Esophagus muscularis mucosa (tissue), 4 donors: ENCODE measurements around the gene TADA3. TPM values are rescaled to one million over a fixed set of nuclear protein-coding genes. Genes with fewer than 3 reads are reported as not detected.
"Not testable (repeated sequence)": the region's sequence is repeated elsewhere in the genome, so short reads cannot be mapped to it uniquely, and the experiment has no call there.

Experiments
- DNase-seq: peaks from one replicate; pipeline ENCODE4 v3.0.0-alpha.2; 2017; ENCODE audit errors: extremely low spot score
- H3K27ac ChIP-seq, 4 donors: fragments of 200-600 bp; sonication (generic); replicated peaks in 1 of 4; 1 replicate in 3 of 4; 2 replicates in 1 of 4; pipeline ENCODE4 v1.5.1; 2016 to 2019; ENCODE audit warnings: mild to moderate bottlenecking in 1 of 4
- H3K27me3 ChIP-seq, 4 donors: fragments of 200-600 bp; sonication (generic); one replicate each; pipeline versions ENCODE4 v1.5.1 to v1.6.0; 2016 to 2019
- H3K36me3 ChIP-seq, 4 donors: fragments of 200-600 bp; sonication (generic); one replicate each; pipeline ENCODE4 v1.5.1; 2016 to 2019
- H3K4me1 ChIP-seq, 4 donors: fragments of 200-600 bp; sonication (generic); one replicate each; pipeline ENCODE4 v1.5.1; 2016 to 2019
- H3K4me3 ChIP-seq, 4 donors: fragments of 200-600 bp; sonication (generic); 1 replicate in 2 of 4; 2 replicates in 2 of 4; pipeline ENCODE4 v1.5.1; 2016 to 2019; ENCODE audit warnings: mild to moderate bottlenecking in 4 of 4, moderate library complexity in 1 of 4
- H3K9me3 ChIP-seq, 4 donors: fragments of 200-600 bp; sonication (generic); 1 replicate in 3 of 4; 2 replicates in 1 of 4; pipeline ENCODE4 v1.5.1; 2016 to 2019
- EP300 ChIP-seq: sonication (generic); formaldehyde crosslinking; IDR thresholded peaks from one replicate; pipeline ENCODE4 v1.6.1; 2017; ENCODE audit warnings: antibody characterized with exemption
- POLR2A ChIP-seq: fragments of 450-650 bp; IDR thresholded peaks from one replicate; pipeline ENCODE4 v1.6.1; 2017; ENCODE audit warnings: antibody characterized with exemption, moderate library complexity, mild to moderate bottlenecking, low read depth
- POLR2AphosphoS5 ChIP-seq, 2 donors: sonication (generic); formaldehyde crosslinking; IDR thresholded peaks; one replicate each; pipeline ENCODE4 v1.6.1; 2017; ENCODE audit warnings: antibody characterized with exemption in 2 of 2
- WGBS: methylation state at CpG from one replicate; pipeline ENCODE4 v1.1.5; 2018; 5-methylcytosine and 5-hydroxymethylcytosine counted together
- intact Hi-C: fragments of 100-400 bp; cut with DNase I; formaldehyde crosslinking; loops from one replicate; pipeline ENCODE4 v1.15.1; 2023
- total RNA-seq, 4 donors: library from RNA; depleted of rRNA; stranded (reverse); fragments of >200 nt; gene quantifications; one replicate each; pipeline versions ENCODE4 v1.1.0 to v1.2.1, GENCODE V29; 2016
- TF ChIP-seq, protein P1 (sequence below), 3 experiments: fragments of 200-600 bp in 2 of 3; fragments of 450-650 bp in 1 of 3; sonication (generic) in 2 of 3; IDR thresholded peaks; one replicate each; pipeline ENCODE4 v1.5.1; 2017 to 2019; ENCODE audit warnings: antibody characterized with exemption in 3 of 3, mild to moderate bottlenecking in 2 of 3, moderate library complexity in 1 of 3

Gene TADA3
- total RNA-seq, 4 donors from 2014 or later = 64.4 to 80.9 (median 74.6) TPM

- H3K4me3 ChIP-seq = no peak overlapping the region
- DNase-seq = no peak
- peaks cover 3 to 26% (median 10%) of the 10 kb centered on the region in 4 donors for H3K4me1 ChIP-seq
- no peaks in the 10 kb centered on the region for H3K9me3 ChIP-seq
- 86% methylated on average over 5 of the region's 6 CpGs for WGBS
- peaks cover 26 to 53% (median 45%) of the 10 kb centered on the region in 4 donors for H3K36me3 ChIP-seq
- intact Hi-C loops = no loop called here
- TF ChIP-seq EP300 (no peak), POLR2AphosphoS5 (IDR thresholded peaks at IDR 0.05) (no peak), POLR2A (no peak)
- TF ChIP-seq, protein P1, sequence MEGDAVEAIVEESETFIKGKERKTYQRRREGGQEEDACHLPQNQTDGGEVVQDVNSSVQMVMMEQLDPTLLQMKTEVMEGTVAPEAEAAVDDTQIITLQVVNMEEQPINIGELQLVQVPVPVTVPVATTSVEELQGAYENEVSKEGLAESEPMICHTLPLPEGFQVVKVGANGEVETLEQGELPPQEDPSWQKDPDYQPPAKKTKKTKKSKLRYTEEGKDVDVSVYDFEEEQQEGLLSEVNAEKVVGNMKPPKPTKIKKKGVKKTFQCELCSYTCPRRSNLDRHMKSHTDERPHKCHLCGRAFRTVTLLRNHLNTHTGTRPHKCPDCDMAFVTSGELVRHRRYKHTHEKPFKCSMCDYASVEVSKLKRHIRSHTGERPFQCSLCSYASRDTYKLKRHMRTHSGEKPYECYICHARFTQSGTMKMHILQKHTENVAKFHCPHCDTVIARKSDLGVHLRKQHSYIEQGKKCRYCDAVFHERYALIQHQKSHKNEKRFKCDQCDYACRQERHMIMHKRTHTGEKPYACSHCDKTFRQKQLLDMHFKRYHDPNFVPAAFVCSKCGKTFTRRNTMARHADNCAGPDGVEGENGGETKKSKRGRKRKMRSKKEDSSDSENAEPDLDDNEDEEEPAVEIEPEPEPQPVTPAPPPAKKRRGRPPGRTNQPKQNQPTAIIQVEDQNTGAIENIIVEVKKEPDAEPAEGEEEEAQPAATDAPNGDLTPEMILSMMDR (IDR thresholded peaks at IDR 0.05) = no peak
- H3K27ac ChIP-seq = no peak overlapping the region
- H3K27me3 ChIP-seq = no peaks in the 10 kb centered on the region
These were observed 13.1 kb downstream of the TADA3 start for GRCh38 chr3:9779075-9779593.

GRCh38 chr3:9778143-9779074, 13.9 kb downstream of the TADA3 start:
- Histone ChIP-seq H3K27me3 (no peaks in the 10 kb centered on the region), H3K36me3 (peaks cover 20 to 46% (median 38%) of the 10 kb centered on the region in 4 donors), H3K4me1 (peaks cover 3 to 26% (median 10%) of the 10 kb centered on the region in 4 donors), H3K4me3 (no peak overlapping the region), H3K27ac (no peak overlapping the region), H3K9me3 (no peaks in the 10 kb centered on the region)
- TF ChIP-seq POLR2AphosphoS5 (IDR thresholded peaks at IDR 0.05) = no peak
- no peak for TF ChIP-seq EP300
- TF ChIP-seq, protein P1 (IDR thresholded peaks at IDR 0.05) = no peak
- no peak for TF ChIP-seq POLR2A
- DNase-seq = no peak
- WGBS = 67% methylated on average over 5 of the region's 5 CpGs
- intact Hi-C loops = no loop called here

- 94% methylated on average over 1 of the region's 1 CpG for WGBS
- intact Hi-C loops = no loop called here
- no peaks in the 10 kb centered on the region for H3K27me3 ChIP-seq
- no peaks in the 10 kb centered on the region for H3K9me3 ChIP-seq
- peaks cover 19 to 38% (median 31%) of the 10 kb centered on the region in 4 donors for H3K36me3 ChIP-seq
- H3K27ac ChIP-seq = peak overlapping the region in 1 of 4 donors; percentile 8
- TF ChIP-seq POLR2AphosphoS5 (IDR thresholded peaks at IDR 0.05) (no peak), EP300 (no peak), POLR2A (no peak)
- TF ChIP-seq, protein P1 (IDR thresholded peaks at IDR 0.05) = no peak
- no peak for DNase-seq
- H3K4me1 ChIP-seq = peaks cover 3 to 26% (median 10%) of the 10 kb centered on the region in 4 donors
- H3K4me3 ChIP-seq = no peak overlapping the region
These were observed 14.6 kb downstream of the TADA3 start for GRCh38 chr3:9777694-9778021.

- H3K4me1 ChIP-seq = peaks cover 3 to 26% (median 10%) of the 10 kb centered on the region in 4 donors
- no peak for DNase-seq
- peaks cover 14 to 32% (median 26%) of the 10 kb centered on the region in 4 donors for H3K36me3 ChIP-seq
- H3K27ac ChIP-seq = no peak overlapping the region
- intact Hi-C loops = no loop called here
- H3K27me3 ChIP-seq = no peaks in the 10 kb centered on the region
- no peak overlapping the region for H3K4me3 ChIP-seq
- 81% methylated on average over 5 of the region's 5 CpGs for WGBS
- TF ChIP-seq, protein P1 (IDR thresholded peaks at IDR 0.05) = no peak
- TF ChIP-seq POLR2AphosphoS5 (IDR thresholded peaks at IDR 0.05) = no peak
- no peak for TF ChIP-seq EP300
- no peak for TF ChIP-seq POLR2A
- H3K9me3 ChIP-seq = no peaks in the 10 kb centered on the region
These were observed 15.2 kb downstream of the TADA3 start for GRCh38 chr3:9776896-9777693.

- H3K4me3 ChIP-seq, H3K36me3 ChIP-seq, H3K9me3 ChIP-seq, H3K27me3 ChIP-seq, DNase-seq, intact Hi-C loops: not testable (repeated sequence)
- Histone ChIP-seq H3K27ac (peak overlapping the region; percentile 88 to 93 (median 90)), H3K4me1 (peaks cover 34 to 46% (median 43%) of the 10 kb centered on the region in 4 donors)
- 95% methylated on average over 2 of the region's 2 CpGs for WGBS
These were observed 21.3 kb downstream of the TADA3 start for GRCh38 chr3:9771007-9771406.
